Fibroblast of villous mesenchyme (primary cell): Measurements from ENCODE around the gene MRPL27. TPM values are rescaled to one million over a fixed set of nuclear protein-coding genes. Genes with fewer than 3 reads are reported as not detected.

Experiments used
- DNase-seq: peaks from one replicate; pipeline ENCODE4 v3.0.0-alpha.2; 2010; ENCODE audit warnings: low read depth
- H3K4me3 ChIP-seq: 2 replicates; pipeline ENCODE4 v1.5.1; 2011; ENCODE audit warnings: low read depth, mild to moderate bottlenecking, low read length
- total RNA-seq: library from RNA; depleted of rRNA; stranded (reverse); fragments of >200 nt; gene quantifications from 2 replicates; pipeline ENCODE4 v1.2.3, GENCODE V29; 2012
- TF ChIP-seq, protein P1 (sequence below): IDR thresholded peaks from 2 replicates; pipeline ENCODE4 v1.5.1; 2012; ENCODE audit warnings: low read depth, mild to moderate bottlenecking, low read length; ENCODE audit not compliant: insufficient read depth

The MRPL27 gene
- total RNA-seq, 1 donor: 63.0 TPM

DNA sequence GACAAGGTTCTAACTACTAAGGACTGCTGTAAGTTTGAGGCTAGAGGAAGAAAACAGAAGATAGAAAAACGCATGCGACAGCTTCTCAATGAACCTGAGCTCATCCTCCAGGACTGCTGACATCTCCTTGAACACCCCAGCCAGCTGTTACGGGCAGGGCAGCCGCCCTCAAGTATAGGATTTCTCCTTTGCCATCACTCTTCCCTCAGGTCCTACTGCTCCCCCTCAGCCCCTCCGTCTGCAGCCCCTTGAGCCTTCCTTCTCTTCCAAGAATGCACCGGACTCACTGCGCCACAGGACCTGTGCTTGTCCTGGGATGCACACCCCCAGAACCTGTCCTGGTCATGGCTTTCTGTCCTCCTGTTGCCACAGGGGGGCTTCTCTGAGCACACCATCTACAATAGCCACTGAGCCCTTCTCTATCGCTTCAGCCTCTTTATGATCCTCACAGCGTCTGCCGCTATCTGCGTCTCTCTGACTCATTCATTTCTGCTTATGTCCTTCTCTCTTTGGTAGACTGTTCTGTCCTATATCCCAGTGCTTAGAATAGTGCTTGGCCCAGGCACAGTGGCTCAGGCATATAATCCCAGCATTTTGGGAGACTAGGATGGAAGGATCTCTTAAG, 42.7 kb downstream of the MRPL27 start:
- DNase-seq: no peak
- TF ChIP-seq, protein P1, sequence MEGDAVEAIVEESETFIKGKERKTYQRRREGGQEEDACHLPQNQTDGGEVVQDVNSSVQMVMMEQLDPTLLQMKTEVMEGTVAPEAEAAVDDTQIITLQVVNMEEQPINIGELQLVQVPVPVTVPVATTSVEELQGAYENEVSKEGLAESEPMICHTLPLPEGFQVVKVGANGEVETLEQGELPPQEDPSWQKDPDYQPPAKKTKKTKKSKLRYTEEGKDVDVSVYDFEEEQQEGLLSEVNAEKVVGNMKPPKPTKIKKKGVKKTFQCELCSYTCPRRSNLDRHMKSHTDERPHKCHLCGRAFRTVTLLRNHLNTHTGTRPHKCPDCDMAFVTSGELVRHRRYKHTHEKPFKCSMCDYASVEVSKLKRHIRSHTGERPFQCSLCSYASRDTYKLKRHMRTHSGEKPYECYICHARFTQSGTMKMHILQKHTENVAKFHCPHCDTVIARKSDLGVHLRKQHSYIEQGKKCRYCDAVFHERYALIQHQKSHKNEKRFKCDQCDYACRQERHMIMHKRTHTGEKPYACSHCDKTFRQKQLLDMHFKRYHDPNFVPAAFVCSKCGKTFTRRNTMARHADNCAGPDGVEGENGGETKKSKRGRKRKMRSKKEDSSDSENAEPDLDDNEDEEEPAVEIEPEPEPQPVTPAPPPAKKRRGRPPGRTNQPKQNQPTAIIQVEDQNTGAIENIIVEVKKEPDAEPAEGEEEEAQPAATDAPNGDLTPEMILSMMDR: no peak
- no peak overlapping the region for H3K4me3 ChIP-seq

- DNase-seq: no peak
- no peak overlapping the region for H3K4me3 ChIP-seq
- TF ChIP-seq, protein P1: no peak
Measured at GRCh38 chr17:50329716-50330115, 43.3 kb downstream of the MRPL27 start.

- TF ChIP-seq, protein P1: no peak
- DNase-seq: no peak
- no peak overlapping the region for H3K4me3 ChIP-seq
Measured at GRCh38 chr17:50328363-50329325, 44.3 kb downstream of the MRPL27 start.

- no peak for DNase-seq
- TF ChIP-seq, protein P1: no peak
- H3K4me3 ChIP-seq: no peak overlapping the region
Measured at GRCh38 chr17:50326831-50327364, 46.1 kb downstream of the MRPL27 start.

DNA sequence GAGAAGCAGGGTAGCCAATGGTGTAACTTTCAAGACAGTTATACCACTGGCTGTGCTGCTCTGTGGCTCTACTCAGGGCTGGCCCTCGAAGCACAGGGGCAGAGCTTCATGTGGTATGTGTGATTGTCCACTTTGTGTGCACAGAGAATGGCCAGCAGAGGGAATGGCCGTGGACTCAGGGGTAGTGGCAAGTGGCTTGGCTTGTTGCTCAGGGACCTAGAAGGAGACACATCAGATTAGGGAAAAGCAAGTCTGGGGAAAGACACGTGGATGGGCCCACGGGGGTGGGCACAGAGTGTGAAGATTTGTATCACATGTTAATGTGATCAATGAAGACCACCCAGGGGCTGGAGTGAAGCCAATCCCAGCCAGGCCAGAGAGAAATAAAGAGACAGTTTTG, 47.1 kb downstream of the MRPL27 start:
- no peak overlapping the region for H3K4me3 ChIP-seq
- TF ChIP-seq, protein P1: no peak
- DNase-seq: no peak

- no peak overlapping the region for H3K4me3 ChIP-seq
- TF ChIP-seq, protein P1: no peak
- DNase-seq: no peak
Measured at GRCh38 chr17:50323060-50323459, 49.9 kb downstream of the MRPL27 start.
